HCT116 (cell line): ENCODE results near the gene AXIN1. TPM values are rescaled to one million over a fixed set of nuclear protein-coding genes. Genes with fewer than 3 reads are reported as not detected.

Source experiments
- ATAC-seq: fragments of 200-7000 bp; cut with Tn5 transposase; 2 replicates; pipeline ENCODE4 v1.9.1; 2020; ENCODE audit warnings: mild to moderate bottlenecking, moderate library complexity
- BruUV-seq: library from RNA; stranded (reverse); fragments of 400-500 nt; replicated peaks from 2 replicates; lab custom pipeline; 2021; lab: Mats Ljungman, UMichigan
- CTCF ChIA-PET: fragments of 300-600 bp; sonication (Branson Sonifier 250); formaldehyde crosslinking; loops from one replicate; lab custom pipeline; 2021; ENCODE audit warnings: antibody characterized with exemption; lab: Charles Lee
- POLR2A ChIA-PET: fragments of 300-600, 350-600 bp; sonication (Branson Sonifier 250); formaldehyde crosslinking; loops from one replicate; lab custom pipeline; 2021; ENCODE audit warnings: antibody characterized with exemption; lab: Charles Lee
- RAD21 ChIA-PET, 2 experiments: fragments of 300-600 bp; sonication (Branson Sonifier 250); formaldehyde crosslinking; loops; one replicate each; lab custom pipeline; 2023; ENCODE audit warnings: low total read pairs in 2 of 2; ENCODE audit not compliant: uncharacterized antibody in 2 of 2, unreplicated experiment in 2 of 2, low non-redundant PET in 1 of 2; lab: Charles Lee
- DNase-seq: peaks from one replicate; pipeline ENCODE4 v3.0.0-alpha.2; 2010; ENCODE audit warnings: low read depth, low spot score
- H2AFZ ChIP-seq: fragments of 200-600 bp; shearing (Covaris generic), sonication (generic); 2 replicates; pipeline ENCODE4 v1.6.1; 2017; ENCODE audit warnings: low read depth, mixed run types, mixed read lengths, antibody characterized with exemption, low read length; ENCODE audit not compliant: poor library complexity, severe bottlenecking
- H3K27ac ChIP-seq: 2 replicates; pipeline ENCODE4 v1.5.1; 2012; ENCODE audit warnings: low read depth, low read length
- H3K27me3 ChIP-seq: fragments of 200-600 bp; sonication (generic); 2 replicates; pipeline ENCODE4 v1.6.1; 2016; ENCODE audit warnings: mixed run types, low read length, mixed read lengths; ENCODE audit not compliant: insufficient read depth
- H3K36me3 ChIP-seq, 2 experiments: fragments of 200-500 bp in 1 of 2; fragments of 200-600 bp in 1 of 2; sonication (Bioruptor generic) in 1 of 2; sonication (generic) in 1 of 2; 2 replicates each; pipeline versions ENCODE4 v1.5.1 to v1.6.1; 2014 to 2016; ENCODE audit warnings: low read length in 2 of 2, inconsistent platforms in 1 of 2, mixed read lengths in 1 of 2, mixed run types in 1 of 2; ENCODE audit not compliant: insufficient read depth in 2 of 2, control insufficient read depth in 1 of 2
- H3K4me1 ChIP-seq, 2 experiments: fragments of 200-600 bp in 1 of 2; sonication (generic) in 1 of 2; 2 replicates each; pipeline versions ENCODE4 v1.5.1 to v1.6.1; 2012 to 2017; ENCODE audit warnings: low read length in 2 of 2, inconsistent platforms in 1 of 2, mild to moderate bottlenecking in 1 of 2, mixed read lengths in 1 of 2, mixed run types in 1 of 2, moderate library complexity in 1 of 2; ENCODE audit not compliant: insufficient read depth in 2 of 2, control insufficient read depth in 1 of 2
- H3K4me2 ChIP-seq: fragments of 200-600 bp; sonication (generic); 2 replicates; pipeline ENCODE4 v1.6.1; 2017; ENCODE audit warnings: mixed run types, low read length, mixed read lengths
- H3K4me3 ChIP-seq, 2 experiments: fragments of 200-600 bp in 1 of 2; sonication (generic) in 1 of 2; replicated peaks in 1 of 2; 2 replicates each; pipeline ENCODE4 v1.5.1; 2011 to 2016; ENCODE audit warnings: low read length in 2 of 2, control low read depth in 1 of 2, low read depth in 1 of 2, mild to moderate bottlenecking in 1 of 2, mixed read lengths in 1 of 2, mixed run types in 1 of 2
- H3K79me2 ChIP-seq: fragments of 200-600 bp; sonication (generic); 2 replicates; pipeline ENCODE4 v1.6.1; 2017; ENCODE audit warnings: mild to moderate bottlenecking, mixed run types, low read length, moderate library complexity, mixed read lengths; ENCODE audit not compliant: insufficient read depth
- H3K9ac ChIP-seq: fragments of 200-600 bp; sonication (generic); 2 replicates; pipeline ENCODE4 v1.6.1; 2016; ENCODE audit warnings: low read length, mixed read lengths
- H3K9me2 ChIP-seq: fragments of 200-600 bp; sonication (generic), shearing (Covaris generic); 2 replicates; pipeline ENCODE4 v1.6.1; 2017; ENCODE audit warnings: mixed run types, mild to moderate bottlenecking, moderate library complexity; ENCODE audit not compliant: insufficient read depth
- H3K9me3 ChIP-seq, 2 experiments: fragments of 200-500 bp in 1 of 2; fragments of 200-600 bp in 1 of 2; sonication (Bioruptor generic) in 1 of 2; sonication (generic) in 1 of 2; 2 replicates each; pipeline ENCODE4 v1.6.1; 2014 to 2017; ENCODE audit warnings: low read length in 2 of 2, mixed read lengths in 2 of 2, inconsistent platforms in 1 of 2, low read depth in 1 of 2, mild to moderate bottlenecking in 1 of 2, mixed run types in 1 of 2, moderate library complexity in 1 of 2; ENCODE audit not compliant: control insufficient read depth in 1 of 2, insufficient read depth in 1 of 2
- H4K20me1 ChIP-seq: fragments of 200-600 bp; sonication (generic), shearing (Covaris generic); 2 replicates; pipeline ENCODE4 v1.6.1; 2017; ENCODE audit warnings: mixed run types, mild to moderate bottlenecking, moderate library complexity; ENCODE audit not compliant: insufficient read depth
- ATF3 ChIP-seq: IDR thresholded peaks from 2 replicates; pipeline ENCODE4 v1.6.1; 2012
- CBX3 ChIP-seq: IDR thresholded peaks from 2 replicates; pipeline ENCODE4 v1.6.1; 2012; ENCODE audit warnings: low read depth
- CTCF ChIP-seq, 3 experiments: fragments of 200-600 bp in 1 of 3; sonication (generic) in 1 of 3; IDR thresholded peaks in 2 of 3; conservative IDR thresholded peaks in 1 of 3; 2 replicates each; pipeline ENCODE4 v1.5.1; 2012 to 2017; ENCODE audit warnings: low read depth in 2 of 3, low read length in 2 of 3, antibody characterized with exemption in 1 of 3, borderline replicate concordance in 1 of 3, control low read depth in 1 of 3, mild to moderate bottlenecking in 1 of 3, mixed read lengths in 1 of 3, mixed run types in 1 of 3, moderate library complexity in 1 of 3; ENCODE audit not compliant: insufficient read depth in 1 of 3
- ELF1 ChIP-seq: IDR thresholded peaks from 2 replicates; pipeline ENCODE4 v1.6.1; 2012; ENCODE audit warnings: low read depth, borderline replicate concordance
- FOSL1 ChIP-seq: IDR thresholded peaks from 2 replicates; pipeline ENCODE4 v1.6.1; 2012; ENCODE audit warnings: low read depth
- JUND ChIP-seq: IDR thresholded peaks from 2 replicates; pipeline ENCODE4 v1.6.1; 2012
- MAX ChIP-seq: IDR thresholded peaks from 2 replicates; pipeline ENCODE4 v1.6.1; 2012
- POLR2A ChIP-seq: IDR thresholded peaks from 2 replicates; pipeline ENCODE4 v1.7.0; 2011; ENCODE audit warnings: borderline replicate concordance; ENCODE audit not compliant: insufficient read depth, insufficient read length; ENCODE audit errors: extremely low read depth
- POLR2AphosphoS5 ChIP-seq: IDR thresholded peaks from 2 replicates; pipeline ENCODE4 v1.6.1; 2011; ENCODE audit warnings: mild to moderate bottlenecking, low read depth, low read length, moderate library complexity
- RAD21 ChIP-seq: IDR thresholded peaks from 2 replicates; pipeline ENCODE4 v1.6.1; 2012; ENCODE audit warnings: low read depth, mild to moderate bottlenecking
- SP1 ChIP-seq: IDR thresholded peaks from 2 replicates; pipeline ENCODE4 v1.6.1; 2012; ENCODE audit warnings: low read depth
- SRF ChIP-seq: IDR thresholded peaks from 2 replicates; pipeline ENCODE4 v1.6.1; 2012; ENCODE audit warnings: low read depth
- TCF7L2 ChIP-seq: IDR thresholded peaks from 2 replicates; pipeline ENCODE4 v1.7.0; 2011; ENCODE audit warnings: borderline replicate concordance, inconsistent platforms; ENCODE audit not compliant: insufficient read depth, insufficient read length; ENCODE audit errors: extremely low read depth
- ZBTB33 ChIP-seq: IDR thresholded peaks from 2 replicates; pipeline ENCODE4 v1.6.1; 2011; ENCODE audit warnings: mild to moderate bottlenecking, low read length, moderate library complexity; ENCODE audit not compliant: insufficient replicate concordance; ENCODE audit errors: extremely low read depth
- ZNF274 ChIP-seq: fragments of 200-500 bp; sonication (Bioruptor generic); IDR thresholded peaks from 2 replicates; pipeline ENCODE4 v1.6.1; 2014; ENCODE audit warnings: mild to moderate bottlenecking, low read depth, low read length, inconsistent platforms
- intact Hi-C: fragments of 100-400 bp; cut with micrococcal nuclease; formaldehyde crosslinking; loops from 2 replicates; pipeline ENCODE4 v1.10.0; 2022
- total RNA-seq: library from RNA; stranded (reverse); gene quantifications from one replicate; pipeline ENCODE4 v1.2.1, GENCODE V29; 2021; ENCODE audit not compliant: unreplicated experiment

AXIN1 gene
- total RNA-seq, 1 experiment from 2014 or later, result 20.2 TPM

GRCh38 chr16:270381-271255 is 81.9 kb downstream of the AXIN1 start:
- Histone ChIP-seq H3K9ac (no peak overlapping the region), H2AFZ (no peak overlapping the region), H4K20me1 (no peaks in the 10 kb centered on the region), H3K27me3 (no peaks in the 10 kb centered on the region), H3K9me3 (no peaks in the 10 kb centered on the region), H3K4me3 (no peak overlapping the region), H3K4me1 (no peaks in the 10 kb centered on the region), H3K4me2 (no peak overlapping the region), H3K36me3 (no peaks in the 10 kb centered on the region), H3K9me2 (no peaks in the 10 kb centered on the region), H3K79me2 (no peaks in the 10 kb centered on the region), H3K27ac (no peak overlapping the region)
- intact Hi-C loops, result no loop called here
- BruUV-seq, result no TSS peak
- ChIA-PET POLR2A (no interaction called here), RAD21 (no interaction called here), CTCF (no interaction called here)
- DNase-seq (no peak), ATAC-seq (no peak)
- TF ChIP-seq TCF7L2 (no peak), RAD21 (no peak), SRF (no peak), ZBTB33 (no peak), SP1 (no peak), CTCF (IDR thresholded peaks at IDR 0.05 in 2 of 3, conservative IDR thresholded peaks at IDR 0.05 in 1 of 3; ENCODE audit: borderline replicate concordance in 1 of 3, insufficient read depth in 1 of 3, low read depth in 2 of 3, low read length in 2 of 3) (no peak), POLR2AphosphoS5 (no peak), JUND (no peak), POLR2A (no peak), ELF1 (no peak), ATF3 (no peak), FOSL1 (no peak), ZNF274 (no peak), MAX (no peak), CBX3 (no peak)
